Endothelial cell of umbilical vein (primary cell): Measurements from ENCODE around the gene FNIP2. TPM values are rescaled to one million over a fixed set of nuclear protein-coding genes. Genes with fewer than 3 reads are reported as not detected.

Source experiments
- BruUV-seq: library from RNA; stranded (reverse); fragments of 400-500 nt; replicated peaks from 2 replicates; lab custom pipeline; 2021; lab: Mats Ljungman, UMichigan
- CTCF ChIA-PET: fragments of 300-600, 350-600 bp; sonication (Branson Sonifier 250); formaldehyde crosslinking; loops from one replicate; lab custom pipeline; 2021; ENCODE audit warnings: antibody characterized with exemption, inconsistent platforms; lab: Charles Lee
- POLR2A ChIA-PET: fragments of 300-600, 350-600 bp; sonication (Branson Sonifier 250); formaldehyde crosslinking; loops from one replicate; lab custom pipeline; 2021; ENCODE audit warnings: antibody characterized with exemption, inconsistent platforms; lab: Charles Lee
- DNase-seq: peaks from one replicate; pipeline ENCODE4 v3.0.0-alpha.2; 2011; ENCODE audit warnings: low read depth, low spot score
- FAIRE-seq: peaks from 2 replicates; lab custom pipeline; 2011; peaks lifted over from hg19 to GRCh38; lab: Jason Lieb, UNC
- H2AFZ ChIP-seq: 2 replicates; pipeline ENCODE4 v1.6.0; 2012; ENCODE audit warnings: low read depth, low read length, control low read depth, inconsistent platforms
- H3K27ac ChIP-seq: 2 replicates; pipeline ENCODE4 v1.5.1; 2011; ENCODE audit warnings: low read depth, mild to moderate bottlenecking, control low read depth, low read length, moderate library complexity; ENCODE audit not compliant: insufficient read depth
- H3K27me3 ChIP-seq, 2 experiments: 2 replicates each; pipeline versions ENCODE4 v1.6.0 to v1.6.1; 2011; ENCODE audit warnings: low read length in 2 of 2, mixed read lengths in 1 of 2; ENCODE audit not compliant: control insufficient read depth in 2 of 2, insufficient read depth in 2 of 2
- H3K36me3 ChIP-seq, 2 experiments: 2 replicates in 1 of 2; 3 replicates in 1 of 2; pipeline ENCODE4 v1.5.1; 2011; ENCODE audit warnings: low read length in 2 of 2, mild to moderate bottlenecking in 1 of 2, moderate library complexity in 1 of 2; ENCODE audit not compliant: control insufficient read depth in 2 of 2, insufficient read depth in 2 of 2; ENCODE audit errors: extremely low read depth in 1 of 2
- H3K4me1 ChIP-seq: 3 replicates; pipeline ENCODE4 v1.5.1; 2011; ENCODE audit warnings: mild to moderate bottlenecking, low read length; ENCODE audit not compliant: control insufficient read depth, insufficient read depth; ENCODE audit errors: extremely low read depth
- H3K4me2 ChIP-seq: 2 replicates; pipeline ENCODE4 v1.6.1; 2011; ENCODE audit warnings: low read length, control low read depth, mixed read lengths; ENCODE audit not compliant: insufficient read depth
- H3K4me3 ChIP-seq, 3 experiments: fragments of 200-600 bp in 1 of 3; sonication (generic), shearing (Covaris generic) in 1 of 3; replicated peaks in 1 of 3; 2 replicates each; pipeline ENCODE4 v1.5.1; 2011 to 2016; ENCODE audit warnings: control low read depth in 3 of 3, low read length in 3 of 3, mild to moderate bottlenecking in 2 of 3, inconsistent platforms in 1 of 3, low read depth in 1 of 3, moderate library complexity in 1 of 3; ENCODE audit not compliant: insufficient read depth in 1 of 3
- H3K79me2 ChIP-seq: 2 replicates; pipeline ENCODE4 v1.6.0; 2012; ENCODE audit warnings: low read length, inconsistent platforms; ENCODE audit not compliant: control insufficient read depth, insufficient read depth
- H3K9ac ChIP-seq: replicated peaks from 2 replicates; pipeline ENCODE3; 2011; ENCODE audit warnings: low read length, control low read depth; ENCODE audit not compliant: insufficient read depth; ENCODE audit errors: extremely low read depth
- H3K9me1 ChIP-seq: replicated peaks from 3 replicates; pipeline ENCODE4 v1.6.0; 2011; ENCODE audit warnings: mild to moderate bottlenecking, low read length; ENCODE audit not compliant: control insufficient read depth, insufficient read depth; ENCODE audit errors: extremely low read depth
- H3K9me3 ChIP-seq: replicated peaks from 2 replicates; pipeline ENCODE4 v1.5.1; 2012; ENCODE audit warnings: low read length, inconsistent platforms; ENCODE audit not compliant: control insufficient read depth, insufficient read depth
- H4K20me1 ChIP-seq: replicated peaks from 2 replicates; pipeline ENCODE3; 2011; ENCODE audit warnings: mild to moderate bottlenecking, low read length; ENCODE audit not compliant: control insufficient read depth, insufficient read depth; ENCODE audit errors: extremely low read depth
- EZH2 ChIP-seq: IDR thresholded peaks from 2 replicates; pipeline ENCODE4 v1.6.1; 2012; ENCODE audit warnings: borderline replicate concordance, low read depth, mild to moderate bottlenecking, moderate library complexity, low read length, inconsistent platforms; ENCODE audit not compliant: severe bottlenecking
- FOS ChIP-seq: IDR thresholded peaks from 2 replicates; pipeline ENCODE4 v1.6.1; 2011; ENCODE audit warnings: mild to moderate bottlenecking, low read length, moderate library complexity, borderline replicate concordance; ENCODE audit not compliant: insufficient read depth
- GATA2 ChIP-seq: IDR thresholded peaks from 2 replicates; pipeline ENCODE4 v1.7.0; 2011; ENCODE audit warnings: low read depth, mild to moderate bottlenecking, moderate library complexity, mixed read lengths, low read length; ENCODE audit not compliant: insufficient read length, insufficient read depth
- JUN ChIP-seq: IDR thresholded peaks from 2 replicates; pipeline ENCODE4 v1.6.1; 2011; ENCODE audit warnings: borderline replicate concordance, low read depth; ENCODE audit not compliant: insufficient read length, insufficient read depth
- MYC ChIP-seq: IDR thresholded peaks from one replicate; pipeline ENCODE4 v1.6.1; 2011; ENCODE audit warnings: mild to moderate bottlenecking, low read depth, low read length
- POLR2A ChIP-seq: IDR thresholded peaks from 2 replicates; pipeline ENCODE4 v1.6.1; 2012; ENCODE audit warnings: low read depth, mild to moderate bottlenecking, control low read depth, low read length
- POLR2AphosphoS5 ChIP-seq: IDR thresholded peaks from 2 replicates; pipeline ENCODE4 v1.6.1; 2012; ENCODE audit warnings: low read depth, mild to moderate bottlenecking, control low read depth, low read length, moderate library complexity; ENCODE audit not compliant: insufficient read depth
- dilution Hi-C: fragments of 300-500 bp; cut with MboI; formaldehyde crosslinking; loops from one replicate; pipeline ENCODE4 v1.15.0; 2019; ENCODE audit warnings: low sequenced_read_pairs; ENCODE audit not compliant: extremely low pct_ligation_motif_present
- intact Hi-C: fragments of 100-400 bp; cut with micrococcal nuclease; formaldehyde crosslinking; loops from one replicate; pipeline ENCODE4 v1.10.0; 2022
- polyA plus RNA-seq, 4 experiments: library from polyadenylated mRNA; depleted of rRNA in 3 of 4; stranded (reverse) in 3 of 4; unstranded in 1 of 4; fragments of >200 nt; gene quantifications; 2 replicates each; pipeline versions ENCODE4 v1.2.1 to v1.2.3, GENCODE V29; 2011 to 2012; ENCODE audit warnings: missing spikeins in 1 of 4
- total RNA-seq: library from RNA; stranded (reverse); gene quantifications from 2 replicates; pipeline ENCODE4 v1.2.3, GENCODE V29; 2021
- TF ChIP-seq, protein P1 (sequence below), 2 donors: IDR thresholded peaks; 1 replicate in 1 of 2; 2 replicates in 1 of 2; pipeline ENCODE4 v1.5.1; 2011; ENCODE audit warnings: low read length in 2 of 2, mild to moderate bottlenecking in 2 of 2, moderate library complexity in 2 of 2, control low read depth in 1 of 2, inconsistent platforms in 1 of 2, low read depth in 1 of 2; ENCODE audit not compliant: insufficient read depth in 1 of 2; ENCODE audit errors: extremely low read depth in 1 of 2
- TF ChIP-seq, protein P2 (sequence below): IDR thresholded peaks from 2 replicates; pipeline ENCODE4 v1.6.1; 2011; ENCODE audit not compliant: insufficient read depth, insufficient read length

The FNIP2 gene
- total and polyA plus RNA-seq, 2 donors (not counting 3 experiments of a cell fraction or from before 2014, with no cell fraction given), result 4.5 to 14.4 TPM

DNA sequence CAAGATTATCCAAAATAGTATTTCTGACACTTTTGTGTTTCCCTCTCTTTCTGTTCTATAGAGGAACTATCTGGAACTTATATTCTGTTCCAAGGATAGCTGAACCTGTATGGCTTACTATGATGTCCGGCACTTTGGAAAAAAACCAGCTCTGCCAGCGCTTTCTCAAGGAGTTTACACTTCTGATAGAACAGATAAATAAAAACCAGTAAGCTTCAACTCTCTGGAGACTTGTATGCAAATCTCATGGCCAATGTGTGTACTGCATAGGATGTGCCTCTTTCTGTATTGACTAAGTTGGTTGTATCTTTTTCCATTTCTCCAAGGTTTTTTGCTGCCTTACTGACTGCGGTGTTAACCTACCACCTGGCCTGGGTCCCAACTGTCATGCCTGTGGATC lies 92.5 kb downstream of the FNIP2 start:
- Histone ChIP-seq H3K36me3 (peaks cover 0 to 2% of the 10 kb centered on the region in 2 experiments), H3K27ac (no peak overlapping the region), H3K4me2 (no peak overlapping the region), H3K79me2 (no peaks in the 10 kb centered on the region), H3K9me3 (no peaks in the 10 kb centered on the region), H3K9me1 (no peaks in the 10 kb centered on the region), H3K9ac (no peak overlapping the region), H3K27me3 (no peaks in the 10 kb centered on the region), H3K4me3 (no peak overlapping the region), H3K4me1 (no peaks in the 10 kb centered on the region), H4K20me1 (no peaks in the 10 kb centered on the region), H2AFZ (no peak overlapping the region)
- DNase-seq, result no peak
- no TSS peak for BruUV-seq
- dilution Hi-C loops (no loop called here), intact Hi-C loops (no loop called here)
- POLR2A ChIA-PET, result no interaction called here
- CTCF ChIA-PET, result interaction anchor here (1.1 to 2.2 kb wide), 3 partner anchors 338 to 343 kb away, joined by 3 to 6 read pairs (median 4); no protein-coding TSS in a partner anchor
- TF ChIP-seq, protein P1, sequence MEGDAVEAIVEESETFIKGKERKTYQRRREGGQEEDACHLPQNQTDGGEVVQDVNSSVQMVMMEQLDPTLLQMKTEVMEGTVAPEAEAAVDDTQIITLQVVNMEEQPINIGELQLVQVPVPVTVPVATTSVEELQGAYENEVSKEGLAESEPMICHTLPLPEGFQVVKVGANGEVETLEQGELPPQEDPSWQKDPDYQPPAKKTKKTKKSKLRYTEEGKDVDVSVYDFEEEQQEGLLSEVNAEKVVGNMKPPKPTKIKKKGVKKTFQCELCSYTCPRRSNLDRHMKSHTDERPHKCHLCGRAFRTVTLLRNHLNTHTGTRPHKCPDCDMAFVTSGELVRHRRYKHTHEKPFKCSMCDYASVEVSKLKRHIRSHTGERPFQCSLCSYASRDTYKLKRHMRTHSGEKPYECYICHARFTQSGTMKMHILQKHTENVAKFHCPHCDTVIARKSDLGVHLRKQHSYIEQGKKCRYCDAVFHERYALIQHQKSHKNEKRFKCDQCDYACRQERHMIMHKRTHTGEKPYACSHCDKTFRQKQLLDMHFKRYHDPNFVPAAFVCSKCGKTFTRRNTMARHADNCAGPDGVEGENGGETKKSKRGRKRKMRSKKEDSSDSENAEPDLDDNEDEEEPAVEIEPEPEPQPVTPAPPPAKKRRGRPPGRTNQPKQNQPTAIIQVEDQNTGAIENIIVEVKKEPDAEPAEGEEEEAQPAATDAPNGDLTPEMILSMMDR (IDR thresholded peaks at IDR 0.05; ENCODE audit: extremely low read depth in 1 of 2, insufficient read depth in 1 of 2, low read depth in 1 of 2, low read length in 2 of 2), result no peak
- TF ChIP-seq GATA2 (no peak), EZH2 (no peak), FOS (no peak), POLR2A (no peak), MYC (no peak), JUN (no peak), POLR2AphosphoS5 (no peak)
- TF ChIP-seq, protein P2, sequence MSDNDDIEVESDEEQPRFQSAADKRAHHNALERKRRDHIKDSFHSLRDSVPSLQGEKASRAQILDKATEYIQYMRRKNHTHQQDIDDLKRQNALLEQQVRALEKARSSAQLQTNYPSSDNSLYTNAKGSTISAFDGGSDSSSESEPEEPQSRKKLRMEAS, result no peak
- FAIRE-seq, result no peak
